ENCODE measurements around the gene CAMK1D. TPM values are rescaled to one million over a fixed set of nuclear protein-coding genes. Genes with fewer than 3 reads are reported as not detected.
"Not testable (repeated sequence)": the region's sequence is repeated elsewhere in the genome, so short reads cannot be mapped to it uniquely, and the experiment has no call there.

The CAMK1D gene
- total RNA-seq, 1 donor from 2014 or later: 22.5 TPM

DNA sequence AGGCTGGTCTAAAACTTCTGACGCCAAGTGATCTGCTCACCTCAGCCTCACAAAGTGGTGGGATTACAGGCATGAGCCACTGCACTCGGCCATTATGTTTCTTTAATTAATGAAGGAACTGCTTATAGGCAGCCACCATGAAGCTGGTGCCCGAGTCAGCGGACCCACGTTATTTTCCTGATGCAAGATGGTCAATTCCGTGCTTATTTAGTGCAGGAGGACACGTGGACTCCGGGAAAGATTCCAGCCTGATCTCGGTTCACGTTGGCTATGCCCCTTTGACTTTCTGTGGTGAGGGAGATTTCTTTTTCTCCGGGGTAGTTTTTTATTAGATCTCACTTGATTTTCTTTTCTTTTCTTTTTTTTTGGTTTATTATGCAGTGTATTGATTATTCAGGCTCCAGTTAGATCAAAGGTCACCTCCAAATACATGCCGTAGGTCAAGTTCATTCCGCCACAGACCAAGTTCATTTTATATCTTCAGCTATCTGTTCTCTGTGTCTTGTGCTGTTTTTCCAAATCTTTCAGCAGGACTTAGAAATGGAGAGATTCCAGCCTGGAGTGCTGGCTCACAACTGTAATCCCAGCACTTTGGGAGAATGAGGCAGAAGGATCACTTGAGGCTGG is 8.3 kb downstream of the CAMK1D start:
- Histone ChIP-seq H3K9me3 (no peaks in the 10 kb centered on the region), H3K27ac (no peak overlapping the region), H3K27me3 (ENCODE audit: low read depth) (no peaks in the 10 kb centered on the region), H3K4me1 (peaks cover 4% of the 10 kb centered on the region), H3K4me3 (no peak overlapping the region), H3K36me3 (no peaks in the 10 kb centered on the region)
- ATAC-seq: no peak
- no peak for DNase-seq
- TF ChIP-seq, protein P1, sequence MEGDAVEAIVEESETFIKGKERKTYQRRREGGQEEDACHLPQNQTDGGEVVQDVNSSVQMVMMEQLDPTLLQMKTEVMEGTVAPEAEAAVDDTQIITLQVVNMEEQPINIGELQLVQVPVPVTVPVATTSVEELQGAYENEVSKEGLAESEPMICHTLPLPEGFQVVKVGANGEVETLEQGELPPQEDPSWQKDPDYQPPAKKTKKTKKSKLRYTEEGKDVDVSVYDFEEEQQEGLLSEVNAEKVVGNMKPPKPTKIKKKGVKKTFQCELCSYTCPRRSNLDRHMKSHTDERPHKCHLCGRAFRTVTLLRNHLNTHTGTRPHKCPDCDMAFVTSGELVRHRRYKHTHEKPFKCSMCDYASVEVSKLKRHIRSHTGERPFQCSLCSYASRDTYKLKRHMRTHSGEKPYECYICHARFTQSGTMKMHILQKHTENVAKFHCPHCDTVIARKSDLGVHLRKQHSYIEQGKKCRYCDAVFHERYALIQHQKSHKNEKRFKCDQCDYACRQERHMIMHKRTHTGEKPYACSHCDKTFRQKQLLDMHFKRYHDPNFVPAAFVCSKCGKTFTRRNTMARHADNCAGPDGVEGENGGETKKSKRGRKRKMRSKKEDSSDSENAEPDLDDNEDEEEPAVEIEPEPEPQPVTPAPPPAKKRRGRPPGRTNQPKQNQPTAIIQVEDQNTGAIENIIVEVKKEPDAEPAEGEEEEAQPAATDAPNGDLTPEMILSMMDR (IDR thresholded peaks at IDR 0.05): no peak
- intact Hi-C loops (cut with DNase I): no loop called here

DNA sequence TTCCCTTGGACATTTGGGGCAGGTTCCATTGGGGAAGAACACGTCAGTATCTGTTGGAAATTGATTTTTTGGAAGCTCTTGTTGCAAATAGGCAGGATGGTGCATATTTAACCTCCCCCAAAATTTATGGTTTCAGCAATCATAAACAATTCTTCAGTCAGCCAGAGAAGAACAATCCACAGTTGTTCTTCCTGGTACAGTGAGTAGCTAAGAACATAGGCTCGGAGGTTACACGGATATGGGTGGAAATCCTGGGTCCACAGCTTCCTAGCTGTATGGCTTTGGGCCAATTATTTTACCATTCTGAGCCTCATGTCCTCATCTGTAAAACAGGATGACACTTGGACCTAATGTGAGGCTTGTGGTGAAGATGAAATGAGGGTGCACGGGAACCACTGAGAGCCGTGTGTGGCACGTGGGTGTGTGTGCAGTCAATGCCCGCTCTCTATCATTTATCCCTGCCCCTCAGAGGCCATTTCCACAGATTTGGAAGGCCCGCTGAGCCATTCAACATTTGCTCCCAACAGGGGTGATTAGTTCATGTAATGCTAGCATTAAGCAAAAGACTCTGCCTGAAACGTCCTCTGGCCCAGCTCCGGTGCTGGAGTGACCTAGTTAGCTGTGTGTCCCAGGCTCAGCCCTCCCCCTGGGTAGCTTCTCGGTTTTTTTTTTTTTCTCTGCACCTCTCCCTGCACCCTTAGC is 9.7 kb downstream of the CAMK1D start:
- Histone ChIP-seq H3K4me3 (no peak overlapping the region), H3K36me3 (no peaks in the 10 kb centered on the region), H3K4me1 (no peaks in the 10 kb centered on the region), H3K27ac (no peak overlapping the region), H3K9me3 (no peaks in the 10 kb centered on the region), H3K27me3 (ENCODE audit: low read depth) (no peaks in the 10 kb centered on the region)
- TF ChIP-seq, protein P1 (IDR thresholded peaks at IDR 0.05): no peak
- intact Hi-C loops (cut with DNase I): no loop called here
- ATAC-seq (no peak), DNase-seq (no peak)

DNA sequence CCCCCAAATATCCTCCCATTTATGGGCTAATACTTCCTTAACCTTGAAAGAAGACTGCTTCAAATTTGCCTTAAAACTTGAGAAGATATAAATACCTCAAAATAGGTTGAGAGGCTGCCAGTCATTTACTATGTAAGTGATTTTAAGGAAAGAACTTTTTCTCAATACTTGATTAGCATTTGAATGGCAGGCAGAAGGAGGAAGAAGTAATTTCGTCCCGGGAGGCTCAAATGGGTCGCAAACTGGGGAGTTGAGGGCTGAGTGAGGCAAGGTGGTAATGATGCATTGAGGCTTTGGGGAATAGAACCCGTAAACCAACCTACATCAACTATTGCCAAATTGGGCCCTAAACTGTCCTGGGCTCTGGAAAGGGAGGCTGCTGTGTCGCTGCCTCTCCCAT is 11.1 kb downstream of the CAMK1D start:
- H3K4me1 ChIP-seq: no peaks in the 10 kb centered on the region
- H3K27ac ChIP-seq: no peak overlapping the region
- H3K27me3 ChIP-seq (ENCODE audit: low read depth): no peaks in the 10 kb centered on the region
- no peak for ATAC-seq
- H3K9me3 ChIP-seq: no peaks in the 10 kb centered on the region
- no peak for DNase-seq
- TF ChIP-seq, protein P1 (IDR thresholded peaks at IDR 0.05): no peak
- H3K36me3 ChIP-seq: no peaks in the 10 kb centered on the region
- no peak overlapping the region for H3K4me3 ChIP-seq
- intact Hi-C loops (cut with DNase I): no loop called here

DNA sequence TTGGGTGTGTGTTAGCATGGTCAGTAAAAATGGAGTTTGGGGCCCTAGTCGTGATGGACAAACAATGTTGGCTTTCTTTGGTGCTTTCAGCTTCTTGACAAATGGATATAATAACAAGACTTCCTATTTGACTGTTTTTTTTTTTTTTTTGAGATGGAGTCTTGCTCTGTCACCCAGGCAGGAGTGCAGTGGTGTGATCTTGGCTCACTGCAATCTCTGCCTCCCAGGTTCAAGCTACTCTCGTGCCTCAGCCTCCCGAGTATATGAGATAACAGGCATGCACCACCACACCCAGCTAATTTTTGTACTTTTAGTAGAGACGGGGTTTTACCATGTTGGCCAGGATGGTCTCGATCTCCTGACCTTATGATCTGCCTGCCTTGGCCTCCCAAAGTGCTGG is 11.8 kb downstream of the CAMK1D start:
- H3K36me3 ChIP-seq; DNase-seq; H3K27ac ChIP-seq; ATAC-seq; H3K4me1 ChIP-seq; H3K9me3 ChIP-seq; intact Hi-C loops (cut with DNase I); H3K27me3 ChIP-seq (ENCODE audit: low read depth); H3K4me3 ChIP-seq: not testable (repeated sequence)

DNA sequence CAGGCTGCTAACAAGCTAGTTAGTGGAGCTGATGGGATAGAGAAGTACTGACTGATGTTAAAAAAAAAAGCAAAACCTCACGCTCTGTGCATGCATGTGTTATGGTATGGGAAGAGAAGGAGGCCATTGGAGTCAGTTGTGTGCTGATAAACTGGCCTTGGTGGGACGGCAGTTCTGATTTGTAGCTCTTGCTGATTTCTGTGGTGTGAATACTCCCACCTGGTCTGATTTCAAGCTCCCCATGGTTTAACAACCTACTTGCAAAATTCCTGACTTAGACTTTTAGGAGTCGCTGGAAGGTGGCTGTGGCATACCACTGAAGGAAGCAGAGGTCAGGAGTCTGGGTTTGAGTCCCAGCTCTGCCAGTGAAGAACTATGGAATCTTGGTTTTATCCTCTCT is 15.2 kb downstream of the CAMK1D start:
- intact Hi-C loops (cut with DNase I): no loop called here
- DNase-seq: no peak

DNA sequence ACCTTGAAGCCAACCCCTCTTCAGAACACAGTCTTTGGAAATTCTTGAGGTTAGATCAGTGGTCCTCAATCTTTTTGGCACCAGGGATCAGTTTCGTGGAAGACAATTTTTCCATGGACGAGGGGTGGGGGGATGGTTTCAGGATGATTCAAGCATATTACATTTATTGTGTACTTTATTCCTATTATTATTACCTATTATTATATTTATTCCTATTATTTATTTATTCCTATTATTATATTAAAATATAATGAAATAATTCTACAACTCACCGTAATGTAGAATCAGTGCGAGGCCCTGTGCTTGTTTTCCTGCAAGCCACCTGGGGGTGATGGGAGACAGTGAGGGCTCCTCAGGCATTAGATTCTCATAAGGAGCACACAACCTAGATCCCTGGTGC is 17.9 kb downstream of the CAMK1D start:
- no peaks in the 10 kb centered on the region for H3K9me3 ChIP-seq
- no peak for ATAC-seq
- intact Hi-C loops (cut with DNase I): no loop called here
- peaks cover 5% of the 10 kb centered on the region for H3K4me1 ChIP-seq
- H3K36me3 ChIP-seq: no peaks in the 10 kb centered on the region
- no peak overlapping the region for H3K27ac ChIP-seq
- no peak overlapping the region for H3K4me3 ChIP-seq
- H3K27me3 ChIP-seq (ENCODE audit: low read depth): no peaks in the 10 kb centered on the region
- no peak for DNase-seq
- TF ChIP-seq, protein P1 (IDR thresholded peaks at IDR 0.05): no peak

More for the DNA sequence above, 15.2 kb downstream of the CAMK1D start:
- Histone ChIP-seq H3K36me3 (no peaks in the 10 kb centered on the region), H3K4me3 (no peak overlapping the region), H3K27ac (no peak overlapping the region), H3K9me3 (no peaks in the 10 kb centered on the region), H3K4me1 (peaks cover 5% of the 10 kb centered on the region), H3K27me3 (ENCODE audit: low read depth) (no peaks in the 10 kb centered on the region)
- TF ChIP-seq, protein P1 (IDR thresholded peaks at IDR 0.05): no peak
- ATAC-seq: no peak
